HTR-8/SVneo (cell line): ENCODE results near the gene CSNK1D.
"Not testable (repeated sequence)": the region's sequence is repeated elsewhere in the genome, so short reads cannot be mapped to it uniquely, and the experiment has no call there.

ENCODE experiments used
- DNase-seq: peaks from one replicate; pipeline ENCODE4 v3.0.0; 2011; ENCODE audit warnings: low spot score, mixed read lengths; ENCODE audit not compliant: insufficient read length
- FAIRE-seq: peaks from 2 replicates; lab custom pipeline; 2011; peaks lifted over from hg19 to GRCh38; lab: Jason Lieb, UNC

CSNK1D gene

GRCh38 chr17:82255402-82255972 lies 18.0 kb downstream of the CSNK1D start:
- no peak for FAIRE-seq
- DNase-seq: no peak

DNA sequence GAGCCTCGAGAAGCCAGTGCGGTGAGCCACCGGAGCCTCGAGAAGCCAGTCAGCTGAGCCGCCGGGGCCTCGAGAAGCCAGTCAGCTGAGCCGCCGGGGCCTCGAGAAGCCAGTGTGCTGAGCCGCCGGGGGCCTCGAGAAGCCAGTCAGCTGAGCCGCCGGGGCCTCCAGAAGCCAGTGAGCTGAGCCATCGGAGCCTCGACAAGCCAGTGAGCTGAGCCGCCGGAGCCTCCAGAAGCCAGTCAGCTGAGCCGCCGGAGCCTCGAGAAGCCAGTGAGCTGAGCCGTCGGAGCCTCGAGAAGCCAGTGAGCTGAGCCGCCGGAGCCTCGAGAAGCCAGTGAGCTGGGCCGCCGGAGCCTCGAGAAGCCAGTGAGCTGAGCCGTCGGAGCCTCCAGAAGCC lies 18.8 kb downstream of the CSNK1D start:
- DNase-seq, FAIRE-seq: not testable (repeated sequence)

DNA sequence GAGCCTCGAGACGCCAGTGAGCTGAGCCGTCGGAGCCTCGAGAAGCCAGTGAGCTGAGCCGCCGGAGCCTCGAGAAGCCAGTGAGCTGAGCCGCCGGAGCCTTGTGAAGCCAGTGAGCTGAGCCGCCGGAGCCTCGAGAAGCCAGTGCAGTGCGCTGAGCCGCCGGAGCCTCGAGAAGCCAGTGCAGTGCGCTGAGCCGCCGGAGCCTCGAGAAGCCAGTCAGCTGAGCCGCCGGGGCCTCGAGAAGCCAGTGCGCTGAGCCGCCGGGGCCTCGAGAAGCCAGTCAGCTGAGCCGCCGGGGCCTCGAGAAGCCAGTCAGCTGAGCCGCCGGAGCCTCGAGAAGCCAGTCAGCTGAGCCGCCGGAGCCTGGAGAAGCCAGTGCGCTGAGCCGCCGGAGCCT lies 19.4 kb downstream of the CSNK1D start:
- FAIRE-seq: not testable (repeated sequence)

DNA sequence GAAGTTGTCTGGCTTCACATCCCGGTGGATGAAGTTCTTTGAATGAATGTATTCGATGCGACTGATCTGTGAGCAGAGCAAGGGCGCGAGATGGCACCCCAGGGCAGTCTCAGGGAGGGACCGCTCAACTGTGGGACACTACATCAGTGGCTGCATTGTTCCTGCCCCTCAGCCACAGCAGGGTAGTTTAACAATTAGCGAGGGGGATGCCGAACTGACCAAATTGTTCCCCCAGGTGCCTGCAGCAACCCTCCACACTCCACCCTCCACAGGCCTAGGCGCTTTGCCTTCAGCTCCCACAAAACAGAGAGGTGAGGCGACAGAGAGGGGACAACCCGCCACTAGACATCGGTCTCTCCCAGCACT lies 20.3 kb downstream of the CSNK1D start:
- DNase-seq (no peak), FAIRE-seq (no peak)

More for the DNA sequence above, 19.4 kb downstream of the CSNK1D start:
- not testable (repeated sequence) for DNase-seq

DNA sequence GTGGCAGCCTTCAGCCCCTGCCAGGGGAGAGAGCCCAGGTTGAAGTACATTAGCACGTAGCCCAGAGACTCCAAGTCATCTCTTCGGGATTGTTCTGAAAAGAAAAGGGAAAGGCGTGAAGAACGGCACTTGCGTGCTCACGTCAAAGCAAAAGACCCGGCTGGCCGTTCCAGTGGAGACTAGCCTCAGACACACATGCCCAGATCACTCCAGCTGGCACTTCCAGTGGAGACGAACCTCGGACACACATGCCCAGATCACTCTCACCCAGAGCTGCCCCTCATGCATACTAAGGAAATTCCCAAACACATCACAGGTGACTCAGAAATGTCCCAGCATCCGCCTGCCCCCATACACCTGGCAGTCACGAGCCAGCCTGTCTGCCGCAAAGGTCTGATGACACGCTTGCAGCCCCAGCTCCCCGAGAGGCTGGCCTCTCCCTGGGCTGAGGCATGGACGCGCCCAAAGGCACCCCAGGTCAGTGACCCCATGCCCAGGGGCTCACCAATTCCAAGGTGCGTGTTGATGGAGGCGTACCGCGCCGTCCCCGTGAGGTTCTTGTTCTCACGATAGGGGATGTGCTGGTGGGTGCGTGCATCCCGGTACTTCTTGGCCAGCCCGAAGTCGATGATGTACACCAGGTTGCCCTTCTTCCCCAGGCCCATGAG lies 20.9 kb downstream of the CSNK1D start:
- DNase-seq (no peak), FAIRE-seq (no peak)

DNA sequence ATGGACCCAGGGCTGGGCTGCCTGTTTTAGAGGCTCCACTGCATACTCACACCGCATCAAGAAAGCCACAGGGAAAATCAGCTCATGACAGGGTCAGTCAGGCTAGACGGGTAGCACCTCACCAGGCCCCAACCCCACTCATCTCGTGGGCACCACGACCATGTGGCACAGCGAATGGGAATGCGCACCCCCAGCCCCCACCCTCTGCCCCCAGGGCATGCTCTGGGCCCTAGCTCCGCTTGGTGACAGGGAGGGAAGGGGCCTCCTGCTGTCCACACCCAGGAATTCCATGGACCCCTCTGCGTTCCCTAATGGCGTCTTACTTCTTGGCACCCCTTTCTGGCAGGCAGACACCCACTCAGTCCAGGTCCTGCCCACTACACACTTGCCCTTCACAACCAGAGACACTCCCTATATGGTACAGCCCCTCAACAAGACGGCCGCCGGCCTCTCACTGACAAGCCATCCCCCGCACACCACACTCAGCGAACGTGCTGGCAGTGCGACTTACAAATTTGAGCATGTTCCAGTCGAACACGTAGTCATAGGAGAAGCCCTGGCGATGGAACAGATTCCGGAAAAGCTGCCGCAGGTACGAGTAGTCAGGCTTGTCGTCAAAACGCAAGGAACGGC lies 22.5 kb downstream of the CSNK1D start:
- FAIRE-seq (no peak), DNase-seq (no peak)

- FAIRE-seq: no peak
These were observed 23.5 kb downstream of the CSNK1D start for GRCh38 chr17:82249896-82250581.

DNA sequence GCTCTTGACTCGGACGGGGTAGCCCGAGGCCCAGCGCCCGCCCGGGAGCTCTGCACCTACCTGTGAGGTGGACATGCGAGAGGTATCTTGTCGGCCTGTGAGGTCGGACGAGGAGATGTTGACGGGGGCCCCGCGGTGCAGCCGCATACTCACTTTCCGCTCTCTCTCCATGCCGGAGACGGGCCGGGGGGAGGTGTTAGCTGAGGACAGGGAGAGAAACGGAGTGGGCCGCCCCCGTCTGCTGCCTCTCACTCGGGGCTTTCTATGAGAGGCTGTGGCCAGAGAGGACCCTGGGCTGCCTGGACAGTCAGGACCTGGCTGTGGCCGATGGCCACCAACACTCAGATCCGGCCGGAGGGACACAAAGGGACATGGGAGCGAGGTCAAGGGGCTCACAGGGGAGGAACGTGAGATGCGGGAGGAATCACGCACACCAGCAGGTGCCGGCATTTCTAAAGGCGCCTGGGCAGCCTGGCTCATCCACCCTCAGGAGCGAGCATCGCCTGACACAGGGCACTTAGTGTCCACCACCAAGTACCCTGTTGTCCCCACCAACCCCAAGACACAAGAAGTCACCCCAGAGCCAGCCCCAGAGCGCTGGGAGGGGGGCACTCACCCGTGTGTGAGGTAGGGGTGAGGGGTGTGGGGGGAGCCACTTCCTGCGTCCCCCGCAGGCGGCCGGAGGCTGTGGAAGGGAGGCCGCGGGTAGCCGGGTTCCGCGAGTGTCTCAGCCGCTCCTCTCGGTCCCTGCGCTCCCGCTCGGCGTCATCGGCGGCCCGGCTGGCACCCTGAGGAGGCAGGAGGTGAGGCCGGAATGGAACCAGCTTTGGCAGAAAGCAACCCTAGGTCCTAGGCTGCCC lies 24.5 kb downstream of the CSNK1D start:
- DNase-seq: no peak
- FAIRE-seq: no peak

More at GRCh38 chr17:82249896-82250581, 23.5 kb downstream of the CSNK1D start:
- no peak for DNase-seq

DNA sequence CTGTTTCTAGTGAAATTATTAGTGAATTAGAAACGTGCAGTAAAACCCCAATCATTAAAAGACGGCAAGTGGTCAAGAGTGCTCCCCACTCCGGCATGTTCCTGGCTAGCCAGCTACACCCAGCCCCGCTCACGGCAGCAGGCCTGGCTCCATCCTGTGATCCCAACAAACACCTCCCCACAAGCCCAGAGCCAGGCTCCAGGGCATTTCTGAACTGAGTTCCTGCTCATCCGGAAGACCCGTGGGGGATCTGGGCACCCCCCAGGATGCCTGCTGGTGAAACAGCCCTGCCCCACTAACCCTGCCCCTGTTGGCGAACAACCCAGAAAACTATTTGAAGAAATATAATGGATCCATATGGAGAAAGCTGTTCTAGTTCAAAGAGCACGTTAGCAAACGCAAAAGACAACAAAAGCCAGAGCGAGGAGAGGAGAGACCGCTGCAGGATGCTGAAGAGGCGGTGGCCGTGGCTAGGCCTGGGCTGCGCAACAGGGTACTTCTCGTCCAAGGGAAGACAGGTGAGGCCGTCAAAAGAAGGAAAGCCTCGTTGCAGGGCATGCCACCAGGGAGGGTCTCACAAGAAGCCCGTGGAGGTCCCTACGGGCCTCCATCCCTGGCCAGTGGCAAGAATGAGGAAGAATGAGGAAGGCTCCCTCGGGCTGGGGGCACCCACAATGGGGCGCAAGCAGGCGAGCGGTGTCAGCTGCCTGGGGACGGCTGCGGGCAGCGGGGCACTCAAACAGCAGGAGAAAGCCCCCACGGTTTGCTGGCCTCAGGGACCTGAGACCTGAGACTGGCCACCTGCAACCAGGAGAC lies 25.4 kb downstream of the CSNK1D start:
- DNase-seq: no peak
- FAIRE-seq: no peak

DNA sequence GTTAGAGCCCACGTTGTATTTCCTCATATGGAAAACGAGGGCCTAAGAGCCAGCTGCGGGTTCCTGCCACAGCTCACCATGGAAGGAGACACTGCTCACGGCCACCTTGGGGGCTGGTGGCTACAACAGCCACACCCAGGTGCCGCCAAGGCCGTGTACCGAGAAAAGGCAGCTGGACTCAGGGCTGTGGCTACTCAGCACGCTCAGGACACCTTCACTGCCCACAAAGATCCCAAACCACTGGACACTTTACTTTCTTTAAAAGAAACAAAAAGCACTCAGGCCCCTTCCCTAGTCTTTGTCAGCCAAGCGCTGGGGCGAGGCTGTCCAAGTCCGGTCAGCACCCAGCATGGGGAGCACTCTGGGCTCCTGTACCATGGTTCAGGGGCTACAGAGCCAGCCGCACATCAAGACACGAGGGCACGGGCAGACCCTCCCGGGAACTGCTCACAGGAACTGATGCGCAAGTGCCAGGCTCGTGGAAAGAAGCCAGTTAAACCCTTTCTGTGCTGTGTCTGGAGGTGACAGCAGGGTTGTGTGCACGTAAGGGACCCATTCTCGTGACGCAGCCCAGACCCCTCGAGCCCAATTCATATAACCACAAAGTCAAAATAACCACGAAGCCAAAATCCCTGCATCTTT lies 26.2 kb downstream of the CSNK1D start:
- no peak for DNase-seq
- FAIRE-seq: no peak

- FAIRE-seq (no peak), DNase-seq (no peak)
These were observed 26.9 kb downstream of the CSNK1D start for GRCh38 chr17:82246365-82247181.

GRCh38 chr17:82246040-82246364 lies 27.5 kb downstream of the CSNK1D start:
- FAIRE-seq (no peak), DNase-seq (no peak)

- no peak for DNase-seq
- FAIRE-seq: no peak
These were observed 28.1 kb downstream of the CSNK1D start for GRCh38 chr17:82245134-82246039.

GRCh38 chr17:82244413-82245133 lies 28.9 kb downstream of the CSNK1D start:
- DNase-seq: no peak
- no peak for FAIRE-seq

- DNase-seq (no peak), FAIRE-seq (no peak)
These were observed 29.7 kb downstream of the CSNK1D start for GRCh38 chr17:82243648-82244412.
